ENCODE data around the gene CCDC187. TPM values are rescaled to one million over a fixed set of nuclear protein-coding genes. Genes with fewer than 3 reads are reported as not detected.

The CCDC187 gene
- total and polyA plus RNA-seq, 3 donors from 2014 or later: 13.8 to 61.5 (median 33.4) TPM

DNA sequence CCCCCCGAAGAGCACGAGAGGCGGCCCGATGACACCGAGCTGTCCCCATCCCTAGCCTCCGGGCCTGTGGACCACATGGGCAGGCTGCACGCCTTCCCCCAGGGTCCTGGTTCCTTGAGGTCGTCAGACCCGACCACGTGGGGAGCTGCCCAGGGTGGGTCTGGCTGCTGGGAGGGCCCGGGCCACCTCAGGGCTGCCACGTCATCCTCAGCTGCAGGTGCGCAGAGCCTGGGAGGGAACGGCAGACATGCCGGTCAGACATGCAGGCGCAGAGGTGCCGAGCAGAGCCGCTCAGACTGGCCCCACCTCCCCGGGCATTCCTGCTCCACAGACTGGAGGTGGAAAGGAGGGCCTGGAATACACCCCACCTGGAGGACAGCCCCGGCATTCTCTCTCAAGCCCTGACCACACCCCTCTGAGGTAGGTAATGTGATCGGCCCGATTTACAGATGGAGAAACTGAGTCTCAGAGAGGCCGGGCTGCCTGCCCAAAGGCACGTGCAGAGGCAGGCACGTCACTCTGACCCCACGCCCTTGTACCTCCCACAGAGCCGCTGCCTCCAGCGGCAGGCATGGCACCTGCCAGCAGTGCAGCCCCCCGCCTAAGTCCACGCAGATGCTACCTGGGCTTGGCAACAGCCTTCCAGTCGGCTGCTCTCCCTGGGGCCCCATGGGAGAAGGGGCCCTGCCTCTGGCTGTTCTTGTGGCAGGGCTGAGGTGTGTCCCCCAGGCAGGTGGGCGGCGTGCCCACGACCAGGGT, 649 bp downstream of the CCDC187 start:
- TF ChIP-seq POLR2A (IDR thresholded peaks at IDR 0.05): no peak
- TF ChIP-seq, protein P1, sequence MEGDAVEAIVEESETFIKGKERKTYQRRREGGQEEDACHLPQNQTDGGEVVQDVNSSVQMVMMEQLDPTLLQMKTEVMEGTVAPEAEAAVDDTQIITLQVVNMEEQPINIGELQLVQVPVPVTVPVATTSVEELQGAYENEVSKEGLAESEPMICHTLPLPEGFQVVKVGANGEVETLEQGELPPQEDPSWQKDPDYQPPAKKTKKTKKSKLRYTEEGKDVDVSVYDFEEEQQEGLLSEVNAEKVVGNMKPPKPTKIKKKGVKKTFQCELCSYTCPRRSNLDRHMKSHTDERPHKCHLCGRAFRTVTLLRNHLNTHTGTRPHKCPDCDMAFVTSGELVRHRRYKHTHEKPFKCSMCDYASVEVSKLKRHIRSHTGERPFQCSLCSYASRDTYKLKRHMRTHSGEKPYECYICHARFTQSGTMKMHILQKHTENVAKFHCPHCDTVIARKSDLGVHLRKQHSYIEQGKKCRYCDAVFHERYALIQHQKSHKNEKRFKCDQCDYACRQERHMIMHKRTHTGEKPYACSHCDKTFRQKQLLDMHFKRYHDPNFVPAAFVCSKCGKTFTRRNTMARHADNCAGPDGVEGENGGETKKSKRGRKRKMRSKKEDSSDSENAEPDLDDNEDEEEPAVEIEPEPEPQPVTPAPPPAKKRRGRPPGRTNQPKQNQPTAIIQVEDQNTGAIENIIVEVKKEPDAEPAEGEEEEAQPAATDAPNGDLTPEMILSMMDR (IDR thresholded peaks at IDR 0.05): no peak
- H3K9me3 ChIP-seq: no peaks in the 10 kb centered on the region
- no peaks in the 10 kb centered on the region for H3K27me3 ChIP-seq
- intact Hi-C loops (cut with DNase I; ENCODE audit: low total_unique reads): no loop called here
- no peak overlapping the region for H3K4me3 ChIP-seq
- H3K36me3 ChIP-seq (ENCODE audit: low read depth, missing control alignments): no peaks in the 10 kb centered on the region
- WGBS, 2 donors: 88 to 100% methylated on average over 1 to 34 of the region's 34 CpGs
- no peak overlapping the region for H3K27ac ChIP-seq
- no peaks in the 10 kb centered on the region for H3K4me1 ChIP-seq
- DNase-seq: no peak

GRCh38 chr9:136302527-136302926, 1.4 kb downstream of the CCDC187 start:
- DNase-seq: no peak
- H3K4me3 ChIP-seq: no peak overlapping the region
- intact Hi-C loops (cut with DNase I; ENCODE audit: low total_unique reads): no loop called here
- H3K4me1 ChIP-seq: no peaks in the 10 kb centered on the region
- no peak for TF ChIP-seq POLR2A (IDR thresholded peaks at IDR 0.05)
- TF ChIP-seq, protein P1 (IDR thresholded peaks at IDR 0.05): no peak
- H3K9me3 ChIP-seq: no peaks in the 10 kb centered on the region
- H3K27ac ChIP-seq: no peak overlapping the region
- no peaks in the 10 kb centered on the region for H3K27me3 ChIP-seq
- H3K36me3 ChIP-seq (ENCODE audit: low read depth, missing control alignments): no peaks in the 10 kb centered on the region
- WGBS, 2 donors: 88 to 90% methylated on average over 12 of the region's 12 CpGs

DNA sequence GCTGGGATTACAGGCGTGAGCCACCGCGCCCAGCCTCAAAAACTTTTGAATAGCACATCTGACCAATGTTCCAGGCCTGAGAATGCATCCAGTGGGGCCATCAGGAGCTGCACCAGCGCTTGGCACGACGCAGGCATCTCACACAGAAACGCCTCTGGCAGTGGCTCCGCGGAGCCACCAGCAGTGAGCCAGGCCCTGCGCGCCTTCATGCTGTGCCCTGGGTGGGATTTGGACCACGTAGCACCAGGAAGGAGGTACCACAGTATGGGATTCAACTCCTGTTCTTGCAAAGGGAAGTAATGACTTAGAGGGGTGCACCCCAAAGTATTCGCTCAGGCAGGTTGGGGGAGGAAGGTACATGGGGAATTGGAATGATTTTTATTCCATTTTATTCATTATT, 3.0 kb downstream of the CCDC187 start:
- WGBS, 2 donors: 92 to 93% methylated on average over 13 of the region's 13 CpGs
- H3K4me1 ChIP-seq: no peaks in the 10 kb centered on the region
- TF ChIP-seq, protein P1 (IDR thresholded peaks at IDR 0.05): no peak
- intact Hi-C loops (cut with DNase I; ENCODE audit: low total_unique reads): no loop called here
- H3K9me3 ChIP-seq: no peaks in the 10 kb centered on the region
- no peaks in the 10 kb centered on the region for H3K36me3 ChIP-seq (ENCODE audit: low read depth, missing control alignments)
- DNase-seq: no peak
- H3K27me3 ChIP-seq: no peaks in the 10 kb centered on the region
- H3K4me3 ChIP-seq: no peak overlapping the region
- no peak overlapping the region for H3K27ac ChIP-seq

- TF ChIP-seq POLR2A (IDR thresholded peaks at IDR 0.05): no peak
- TF ChIP-seq, protein P1 (IDR thresholded peaks at IDR 0.05): no peak
These were observed 3.8 kb downstream of the CCDC187 start for GRCh38 chr9:136300016-136300545.

GRCh38 chr9:136299541-136299940, 4.4 kb downstream of the CCDC187 start:
- Histone ChIP-seq H3K36me3 (ENCODE audit: low read depth, missing control alignments) (no peaks in the 10 kb centered on the region), H3K27me3 (no peaks in the 10 kb centered on the region), H3K4me1 (no peaks in the 10 kb centered on the region), H3K9me3 (no peaks in the 10 kb centered on the region), H3K4me3 (no peak overlapping the region), H3K27ac (no peak overlapping the region)
- DNase-seq: no peak
- 54 to 62% methylated on average over 6 to 7 of the region's 7 CpGs for WGBS, 2 donors
- TF ChIP-seq, protein P1 (IDR thresholded peaks at IDR 0.05): no peak
- no peak for TF ChIP-seq POLR2A (IDR thresholded peaks at IDR 0.05)
- intact Hi-C loops (cut with DNase I; ENCODE audit: low total_unique reads): no loop called here

More at GRCh38 chr9:136300016-136300545, 3.8 kb downstream of the CCDC187 start:
- no peaks in the 10 kb centered on the region for H3K36me3 ChIP-seq (ENCODE audit: low read depth, missing control alignments)
- H3K4me1 ChIP-seq: no peaks in the 10 kb centered on the region
- H3K27me3 ChIP-seq: no peaks in the 10 kb centered on the region
- WGBS, 2 donors: 78 to 91% methylated on average over 14 of the region's 14 CpGs
- no peak overlapping the region for H3K4me3 ChIP-seq
- DNase-seq: no peak
- H3K27ac ChIP-seq: no peak overlapping the region
- intact Hi-C loops (cut with DNase I; ENCODE audit: low total_unique reads): no loop called here
- H3K9me3 ChIP-seq: no peaks in the 10 kb centered on the region
